ENCODE results near the gene NEK11.

GRCh38 chr3:131025539-131025938, 1.1 kb upstream of the NEK11 start:
- TF ChIP-seq CTCF (IDR thresholded peaks at IDR 0.05) (no peak), POLR2A (IDR thresholded peaks at IDR 0.05) (no peak)

Measured in thyroid gland (tissue), 4 donors.